H9 (cell line): Measurements from ENCODE around the gene MAZ. TPM values are rescaled to one million over a fixed set of nuclear protein-coding genes. Genes with fewer than 3 reads are reported as not detected.

ENCODE experiments used
- DNase-seq: peaks from one replicate; pipeline ENCODE4 v3.0.0-alpha.2; 2017
- H2AFZ ChIP-seq: one replicate; pipeline ENCODE4 v1.6.1; 2013; ENCODE audit warnings: mild to moderate bottlenecking, low read length, control low read depth, moderate library complexity
- H2AK5ac ChIP-seq: 2 replicates; pipeline ENCODE4 v1.6.1; 2013; ENCODE audit warnings: low read length, control low read depth, mixed read lengths; ENCODE audit not compliant: insufficient read length
- H2BK120ac ChIP-seq: one replicate; pipeline ENCODE4 v1.6.1; 2013; ENCODE audit warnings: low read depth, mild to moderate bottlenecking, low read length, control low read depth, inconsistent platforms; ENCODE audit not compliant: poor library complexity, severe bottlenecking
- H2BK12ac ChIP-seq: 2 replicates; pipeline ENCODE4 v1.6.1; 2013; ENCODE audit warnings: low read length, control low read depth, mixed read lengths, low read depth; ENCODE audit not compliant: insufficient read length
- H2BK15ac ChIP-seq: 2 replicates; pipeline ENCODE4 v1.6.1; 2013; ENCODE audit warnings: low read depth, low read length, control low read depth
- H2BK20ac ChIP-seq: one replicate; pipeline ENCODE4 v1.6.1; 2013; ENCODE audit warnings: low read depth, mild to moderate bottlenecking, low read length, control low read depth, inconsistent platforms; ENCODE audit not compliant: poor library complexity, severe bottlenecking
- H2BK5ac ChIP-seq: 2 replicates; pipeline ENCODE4 v1.6.1; 2013; ENCODE audit warnings: low read length, control low read depth, mixed read lengths; ENCODE audit not compliant: insufficient read length
- H3K14ac ChIP-seq: 2 replicates; pipeline ENCODE4 v1.6.1; 2013; ENCODE audit warnings: low read length, control low read depth; ENCODE audit not compliant: insufficient read depth
- H3K18ac ChIP-seq: 2 replicates; pipeline ENCODE4 v1.6.1; 2013; ENCODE audit warnings: low read depth, mild to moderate bottlenecking, mixed read lengths, low read length, control low read depth; ENCODE audit not compliant: insufficient read length
- H3K23ac ChIP-seq: 2 replicates; pipeline ENCODE4 v1.6.1; 2013; ENCODE audit warnings: low read length, control low read depth, mixed read lengths, low read depth; ENCODE audit not compliant: insufficient read length
- H3K23me2 ChIP-seq: 2 replicates; pipeline ENCODE4 v1.6.1; 2013; ENCODE audit warnings: low read depth, mild to moderate bottlenecking, mixed read lengths, low read length, control low read depth; ENCODE audit not compliant: insufficient read length, poor library complexity, severe bottlenecking
- H3K27ac ChIP-seq: 2 replicates; pipeline ENCODE4 v1.5.1; 2013; ENCODE audit warnings: low read length, control low read depth, mixed read lengths, low read depth; ENCODE audit not compliant: insufficient read length
- H3K27me3 ChIP-seq: 2 replicates; pipeline ENCODE4 v1.6.1; 2013; ENCODE audit warnings: low read length, control low read depth, inconsistent platforms; ENCODE audit not compliant: insufficient read depth
- H3K4ac ChIP-seq: 2 replicates; pipeline ENCODE4 v1.6.1; 2013; ENCODE audit warnings: low read depth, mild to moderate bottlenecking, control low read depth, inconsistent platforms, low read length, moderate library complexity
- H3K4me1 ChIP-seq: 2 replicates; pipeline ENCODE4 v1.6.1; 2013; ENCODE audit warnings: low read length, control low read depth, inconsistent platforms; ENCODE audit not compliant: insufficient read depth
- H3K4me2 ChIP-seq: 2 replicates; pipeline ENCODE4 v1.6.1; 2013; ENCODE audit warnings: low read length, control low read depth, mixed read lengths; ENCODE audit not compliant: insufficient read length, insufficient read depth
- H3K56ac ChIP-seq: 2 replicates; pipeline ENCODE4 v1.6.1; 2013; ENCODE audit warnings: low read depth, mild to moderate bottlenecking, mixed read lengths, low read length, control low read depth; ENCODE audit not compliant: insufficient read length
- H3K79me1 ChIP-seq: 2 replicates; pipeline ENCODE4 v1.6.1; 2013; ENCODE audit warnings: low read depth, mild to moderate bottlenecking, moderate library complexity, low read length, control low read depth, inconsistent platforms; ENCODE audit not compliant: insufficient read depth, poor library complexity, severe bottlenecking
- H3K79me2 ChIP-seq: 2 replicates; pipeline ENCODE4 v1.6.1; 2013; ENCODE audit warnings: low read length, control low read depth, inconsistent platforms; ENCODE audit not compliant: insufficient read depth
- H3K9ac ChIP-seq: 2 replicates; pipeline ENCODE4 v1.6.1; 2013; ENCODE audit warnings: low read length, control low read depth, mixed read lengths; ENCODE audit not compliant: insufficient read length; ENCODE audit errors: extremely low read depth
- H3K9me3 ChIP-seq: one replicate; pipeline ENCODE4 v1.6.1; 2013; ENCODE audit warnings: low read depth, low read length, inconsistent platforms; ENCODE audit not compliant: control insufficient read depth
- H3T11ph ChIP-seq: one replicate; pipeline ENCODE4 v1.6.1; 2013; ENCODE audit warnings: mild to moderate bottlenecking, low read length, control low read depth, inconsistent platforms
- H4K20me1 ChIP-seq: one replicate; pipeline ENCODE4 v1.6.1; 2013; ENCODE audit not compliant: control insufficient read depth, insufficient read length, insufficient read depth
- H4K5ac ChIP-seq: 2 replicates; pipeline ENCODE4 v1.6.1; 2013; ENCODE audit warnings: low read depth, mild to moderate bottlenecking, mixed read lengths, low read length, control low read depth; ENCODE audit not compliant: insufficient read length
- H4K8ac ChIP-seq: replicated peaks from 2 replicates; pipeline ENCODE4 v1.6.1; 2013; ENCODE audit warnings: low read length, control low read depth, mixed read lengths, low read depth; ENCODE audit not compliant: insufficient read length
- H4K91ac ChIP-seq: 2 replicates; pipeline ENCODE4 v1.6.1; 2013; ENCODE audit warnings: low read depth, mild to moderate bottlenecking, moderate library complexity, mixed read lengths, low read length, control low read depth; ENCODE audit not compliant: insufficient read length
- H3K27ac Mint-ChIP-seq, 3 experiments: 2 replicates in 2 of 3; 3 replicates in 1 of 3; pipeline ENCODE4 v1.8.0; 2020 to 2021; ENCODE audit warnings: mixed read lengths in 3 of 3, mild to moderate bottlenecking in 1 of 3, moderate library complexity in 1 of 3
- H3K27me3 Mint-ChIP-seq: 2 replicates; pipeline ENCODE4 v1.8.0; 2021; ENCODE audit warnings: low read depth, mild to moderate bottlenecking, moderate library complexity, mixed read lengths
- H3K36me3 Mint-ChIP-seq, 3 experiments: 2 replicates in 2 of 3; 3 replicates in 1 of 3; pipeline ENCODE4 v1.8.0; 2020 to 2021; ENCODE audit warnings: low read depth in 3 of 3, mixed read lengths in 3 of 3; ENCODE audit not compliant: insufficient read depth in 1 of 3
- H3K4me1 Mint-ChIP-seq, 2 experiments: 2 replicates each; pipeline ENCODE4 v1.8.0; 2020; ENCODE audit warnings: mixed read lengths in 2 of 2
- H3K4me3 Mint-ChIP-seq, 2 experiments: 2 replicates in 1 of 2; 3 replicates in 1 of 2; pipeline ENCODE4 v1.8.0; 2020 to 2021; ENCODE audit warnings: mild to moderate bottlenecking in 2 of 2, mixed read lengths in 2 of 2, moderate library complexity in 1 of 2
- H3K9me3 Mint-ChIP-seq, 2 experiments: 2 replicates in 1 of 2; 3 replicates in 1 of 2; pipeline ENCODE4 v1.8.0; 2020; ENCODE audit warnings: mild to moderate bottlenecking in 2 of 2, mixed read lengths in 2 of 2, moderate library complexity in 1 of 2
- WGBS: extraction: QIAGEN DNeasy Blood & Tissue Kit; methylation state at CpG from one replicate; pipeline ENCODE4 v1.1.7; 2013; ENCODE audit warnings: missing lambda C conversion rate, low lambda C conversion rate, mixed read lengths; ENCODE audit not compliant: insufficient read length; ENCODE audit errors: extremely low coverage; 5-methylcytosine and 5-hydroxymethylcytosine counted together
- total RNA-seq: library from RNA; stranded (reverse); gene quantifications from 2 replicates; pipeline ENCODE4 v1.2.1, GENCODE V29; 2021
- TF ChIP-seq, protein P1 (sequence below): fragments of 200-600 bp; sonication (generic); conservative IDR thresholded peaks from 3 replicates; pipeline ENCODE4 v1.8.0; 2021; ENCODE audit warnings: antibody characterized with exemption, mild to moderate bottlenecking

MAZ gene
- total RNA-seq, 1 experiment from 2014 or later: 412 TPM

DNA sequence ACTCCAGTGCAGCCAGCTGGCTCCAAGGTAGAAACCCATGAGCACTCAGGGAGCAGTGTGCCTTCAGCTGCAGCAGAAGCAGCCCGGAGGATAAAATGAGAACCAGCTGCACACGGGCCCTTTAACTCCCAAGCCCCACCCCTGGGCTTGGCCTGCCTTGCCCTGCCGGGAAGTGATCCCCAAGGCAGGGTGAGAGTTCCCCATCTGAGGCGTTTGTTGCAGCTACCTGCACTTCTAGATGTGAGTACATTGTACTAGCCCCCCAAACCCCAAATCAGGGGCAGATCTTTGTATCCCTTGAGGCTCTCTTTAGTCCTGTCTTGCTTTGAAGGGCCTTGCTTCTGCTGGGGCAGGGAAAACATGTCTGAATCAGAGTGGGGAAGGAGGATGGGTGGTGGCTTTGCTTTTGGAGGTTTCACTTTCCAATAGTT lies 14.0 kb downstream of the MAZ start, which contains the start of gene MVP:
TSS of gene MVP (plus strand) at position 192 of the 431 bp plus-strand sequence. CDS start 10,088 bp downstream, outside the sequence.
- Mint-ChIP-seq H3K4me1 (peaks cover 33 to 43% of the 10 kb centered on the region in 2 experiments), H3K27ac (peak within 1 kb of the TSS in 2 of 3 experiments; percentile 73 to 84; a peak in 4 of 7 replicates), H3K9me3 (no peaks in the 10 kb centered on the region; a peak in 1 of 5 replicates), H3K36me3 (peaks cover 24 to 38% (median 35%) of the 10 kb centered on the region in 3 experiments), H3K4me3 (no peak within 1 kb of the TSS; a peak in 1 of 5 replicates), H3K27me3 (no peaks in the 10 kb centered on the region; the same call in 1 of the 2 replicates)
- peaks cover 2% of the 10 kb centered on the region for H3K23me2 ChIP-seq
- no peak within 1 kb of the TSS for H3T11ph ChIP-seq
- no peaks in the 10 kb centered on the region for H3K79me1 ChIP-seq
- no peaks in the 10 kb centered on the region for H4K20me1 ChIP-seq
- no peaks in the 10 kb centered on the region for H3K27me3 ChIP-seq
- no peak within 1 kb of the TSS for H3K4ac ChIP-seq
- no peak for DNase-seq
- H2BK5ac ChIP-seq: no peak within 1 kb of the TSS
- no peak within 1 kb of the TSS for H3K56ac ChIP-seq
- H2AFZ ChIP-seq: no peak within 1 kb of the TSS
- H3K4me1 ChIP-seq: no peaks in the 10 kb centered on the region
- no peak within 1 kb of the TSS for H4K8ac ChIP-seq
- no peak within 1 kb of the TSS for H2BK12ac ChIP-seq
- no peak within 1 kb of the TSS for H4K91ac ChIP-seq
- no peaks in the 10 kb centered on the region for H3K9me3 ChIP-seq
- TF ChIP-seq, protein P1, sequence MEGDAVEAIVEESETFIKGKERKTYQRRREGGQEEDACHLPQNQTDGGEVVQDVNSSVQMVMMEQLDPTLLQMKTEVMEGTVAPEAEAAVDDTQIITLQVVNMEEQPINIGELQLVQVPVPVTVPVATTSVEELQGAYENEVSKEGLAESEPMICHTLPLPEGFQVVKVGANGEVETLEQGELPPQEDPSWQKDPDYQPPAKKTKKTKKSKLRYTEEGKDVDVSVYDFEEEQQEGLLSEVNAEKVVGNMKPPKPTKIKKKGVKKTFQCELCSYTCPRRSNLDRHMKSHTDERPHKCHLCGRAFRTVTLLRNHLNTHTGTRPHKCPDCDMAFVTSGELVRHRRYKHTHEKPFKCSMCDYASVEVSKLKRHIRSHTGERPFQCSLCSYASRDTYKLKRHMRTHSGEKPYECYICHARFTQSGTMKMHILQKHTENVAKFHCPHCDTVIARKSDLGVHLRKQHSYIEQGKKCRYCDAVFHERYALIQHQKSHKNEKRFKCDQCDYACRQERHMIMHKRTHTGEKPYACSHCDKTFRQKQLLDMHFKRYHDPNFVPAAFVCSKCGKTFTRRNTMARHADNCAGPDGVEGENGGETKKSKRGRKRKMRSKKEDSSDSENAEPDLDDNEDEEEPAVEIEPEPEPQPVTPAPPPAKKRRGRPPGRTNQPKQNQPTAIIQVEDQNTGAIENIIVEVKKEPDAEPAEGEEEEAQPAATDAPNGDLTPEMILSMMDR: no peak
- H3K14ac ChIP-seq: no peak within 1 kb of the TSS
- no peak within 1 kb of the TSS for H2AK5ac ChIP-seq
- H2BK15ac ChIP-seq: no peak within 1 kb of the TSS
- H2BK20ac ChIP-seq: no peak within 1 kb of the TSS
- H3K9ac ChIP-seq: no peak within 1 kb of the TSS
- no peak within 1 kb of the TSS for H3K23ac ChIP-seq
- no peak within 1 kb of the TSS for H3K4me2 ChIP-seq
- no peak within 1 kb of the TSS for H4K5ac ChIP-seq
- H3K27ac ChIP-seq: no peak within 1 kb of the TSS
- no CpG with 5 or more reads among the region's 4 CpGs for WGBS
- no peaks in the 10 kb centered on the region for H3K79me2 ChIP-seq
- H3K18ac ChIP-seq: no peak within 1 kb of the TSS
- no peak within 1 kb of the TSS for H2BK120ac ChIP-seq
